Measurements from ENCODE around the gene PPP1R9A.

- TF ChIP-seq CTCF (IDR thresholded peaks at IDR 0.05) = no peak
- TF ChIP-seq POLR2A (IDR thresholded peaks at IDR 0.05) = no peak
- TF ChIP-seq POLR2AphosphoS5 (IDR thresholded peaks at IDR 0.05) = no peak
Observed at GRCh38 chr7:95255691-95256090, 348.3 kb downstream of the PPP1R9A start.
